ENCODE measurements around the gene YIPF4.
"Not testable (repeated sequence)": the region's sequence is repeated elsewhere in the genome, so short reads cannot be mapped to it uniquely, and the experiment has no call there.

The YIPF4 gene

GRCh38 chr2:32310577-32310976, 32.9 kb downstream of the YIPF4 start:
- Histone ChIP-seq H3K27me3 (replicated peaks; ENCODE audit: control insufficient read depth, insufficient read depth, low read length) (no peaks in the 10 kb centered on the region), H3K4me3 (replicated peaks; ENCODE audit: low read depth, low read length) (no peak overlapping the region), H3K36me3 (ENCODE audit: control insufficient read depth, insufficient read depth, low read length) (no peaks in the 10 kb centered on the region)
- no peak for DNase-seq (ENCODE audit: extremely low read depth, insufficient read length)
- TF ChIP-seq CTCF (IDR thresholded peaks at IDR 0.05; ENCODE audit: insufficient read depth, low read length, poor library complexity, severe bottlenecking) = no peak

DNA sequence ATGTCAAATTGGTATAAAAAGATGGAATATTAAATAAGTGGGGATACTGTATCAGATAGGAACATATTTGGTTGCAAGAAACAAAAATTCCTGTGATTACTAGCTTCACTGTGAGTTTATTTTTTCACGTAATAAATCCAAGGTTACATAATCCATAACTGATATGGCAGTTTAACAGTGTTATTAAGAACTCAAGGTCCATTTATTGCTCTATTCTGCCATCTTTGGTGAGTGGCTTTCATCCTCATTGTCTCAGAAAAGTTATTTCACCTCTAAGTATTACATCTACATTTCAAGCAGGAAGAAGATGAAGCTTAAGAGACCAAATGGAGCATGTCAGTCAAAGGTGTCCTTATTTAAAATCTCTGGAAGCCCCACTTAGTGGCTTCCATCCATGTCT, 37.2 kb downstream of the YIPF4 start:
- Histone ChIP-seq H3K27me3 (replicated peaks; ENCODE audit: control insufficient read depth, insufficient read depth, low read length) (no peaks in the 10 kb centered on the region), H3K36me3 (ENCODE audit: control insufficient read depth, insufficient read depth, low read length) (no peaks in the 10 kb centered on the region), H3K4me3 (replicated peaks; ENCODE audit: low read depth, low read length) (no peak overlapping the region)
- no peak for DNase-seq (ENCODE audit: extremely low read depth, insufficient read length)
- TF ChIP-seq CTCF (IDR thresholded peaks at IDR 0.05; ENCODE audit: insufficient read depth, low read length, poor library complexity, severe bottlenecking) = no peak

GRCh38 chr2:32328679-32329078, 51.0 kb downstream of the YIPF4 start:
- not testable (repeated sequence) for H3K27me3 ChIP-seq (replicated peaks; ENCODE audit: control insufficient read depth, insufficient read depth, low read length)

GRCh38 chr2:32329180-32329980, 51.7 kb downstream of the YIPF4 start:
- H3K27me3 ChIP-seq (replicated peaks; ENCODE audit: control insufficient read depth, insufficient read depth, low read length); DNase-seq (ENCODE audit: extremely low read depth, insufficient read length); H3K36me3 ChIP-seq (ENCODE audit: control insufficient read depth, insufficient read depth, low read length); H3K4me3 ChIP-seq (replicated peaks; ENCODE audit: low read depth, low read length): not testable (repeated sequence)

More at GRCh38 chr2:32328679-32329078, 51.0 kb downstream of the YIPF4 start:
- not testable (repeated sequence) for DNase-seq (ENCODE audit: extremely low read depth, insufficient read length); H3K4me3 ChIP-seq (replicated peaks; ENCODE audit: low read depth, low read length); H3K36me3 ChIP-seq (ENCODE audit: control insufficient read depth, insufficient read depth, low read length)

- Histone ChIP-seq H3K36me3 (ENCODE audit: control insufficient read depth, insufficient read depth, low read length) (no peaks in the 10 kb centered on the region), H3K4me3 (replicated peaks; ENCODE audit: low read depth, low read length) (no peak overlapping the region), H3K27me3 (replicated peaks; ENCODE audit: control insufficient read depth, insufficient read depth, low read length) (no peaks in the 10 kb centered on the region)
- DNase-seq (ENCODE audit: extremely low read depth, insufficient read length) = no peak
- TF ChIP-seq CTCF (IDR thresholded peaks at IDR 0.05; ENCODE audit: insufficient read depth, low read length, poor library complexity, severe bottlenecking) = no peak
Observed at GRCh38 chr2:32330136-32330535, 52.4 kb downstream of the YIPF4 start.

- H3K36me3 ChIP-seq (ENCODE audit: control insufficient read depth, insufficient read depth, low read length) = no peaks in the 10 kb centered on the region
- TF ChIP-seq CTCF (IDR thresholded peaks at IDR 0.05; ENCODE audit: insufficient read depth, low read length, poor library complexity, severe bottlenecking) = no peak
- H3K27me3 ChIP-seq (replicated peaks; ENCODE audit: control insufficient read depth, insufficient read depth, low read length) = no peaks in the 10 kb centered on the region
- no peak overlapping the region for H3K4me3 ChIP-seq (replicated peaks; ENCODE audit: low read depth, low read length)
- no peak for DNase-seq (ENCODE audit: extremely low read depth, insufficient read length)
Observed at GRCh38 chr2:32342801-32343200, 65.1 kb downstream of the YIPF4 start.

GRCh38 chr2:32350797-32351196, 73.1 kb downstream of the YIPF4 start:
- not testable (repeated sequence) for DNase-seq (ENCODE audit: extremely low read depth, insufficient read length); H3K27me3 ChIP-seq (replicated peaks; ENCODE audit: control insufficient read depth, insufficient read depth, low read length); H3K36me3 ChIP-seq (ENCODE audit: control insufficient read depth, insufficient read depth, low read length); H3K4me3 ChIP-seq (replicated peaks; ENCODE audit: low read depth, low read length)

Measured in GM06990 (cell line).